ENCODE measurements around the gene LEF1.
"Not testable (repeated sequence)": the region's sequence is repeated elsewhere in the genome, so short reads cannot be mapped to it uniquely, and the experiment has no call there.

LEF1 gene

DNA sequence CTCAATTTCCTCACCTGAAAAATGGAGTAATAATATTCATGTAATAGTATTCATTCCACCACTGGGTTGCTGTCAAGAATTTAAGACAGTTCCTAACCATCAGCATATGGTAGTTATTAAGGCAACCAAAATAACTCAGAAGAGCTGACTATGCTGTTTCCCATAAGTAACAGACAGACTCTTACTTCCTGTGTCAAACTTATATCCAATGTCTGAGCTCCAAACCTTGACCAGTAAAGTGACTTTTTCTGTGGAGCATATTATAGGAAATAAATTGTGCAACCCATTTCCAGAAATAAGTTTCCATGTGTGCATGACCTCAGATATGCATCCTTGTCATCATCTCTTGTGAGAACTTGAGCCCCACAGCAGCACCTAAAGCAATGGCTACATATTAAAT is 100.3 kb downstream of the LEF1 start:
- no peaks in the 10 kb centered on the region for H3K4me1 ChIP-seq (ENCODE audit: insufficient read depth, low read length)
- H3K9ac ChIP-seq (ENCODE audit: low read depth, low read length), result no peak overlapping the region
- H3K9me3 ChIP-seq (ENCODE audit: control insufficient read depth, insufficient read depth, low read length), result no peaks in the 10 kb centered on the region
- H3K36me3 ChIP-seq (ENCODE audit: insufficient read depth, low read length), result no peaks in the 10 kb centered on the region

DNA sequence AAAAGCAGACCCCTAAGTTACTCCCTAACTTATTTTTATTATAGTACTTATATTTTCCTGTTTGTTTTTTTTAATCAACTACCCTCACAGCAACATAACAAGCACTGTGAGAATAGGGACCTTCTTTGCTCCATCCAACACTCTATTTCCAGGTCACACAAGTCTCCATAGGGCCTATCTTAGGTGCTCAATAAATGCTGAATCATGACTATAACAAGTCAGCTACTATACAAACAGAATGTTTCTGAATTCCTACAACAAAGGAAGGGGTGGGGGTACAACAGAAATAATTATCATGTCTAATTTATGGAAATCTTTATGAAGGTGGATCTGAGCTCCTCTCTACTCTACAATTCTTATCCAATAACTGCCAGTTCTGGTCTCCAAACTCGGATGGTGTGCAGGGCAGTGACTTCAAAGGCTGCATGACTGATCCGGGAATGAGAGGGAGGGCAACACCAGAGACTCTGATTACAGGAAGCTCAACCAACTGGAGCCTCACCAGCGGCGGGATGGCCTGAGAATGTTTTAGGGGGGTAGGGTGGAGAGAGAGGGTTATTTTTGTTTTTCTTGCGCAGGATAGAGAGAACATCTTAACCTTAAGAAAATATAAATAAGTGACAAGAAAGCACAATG is 107.9 kb downstream of the LEF1 start:
- H3K4me1 ChIP-seq (ENCODE audit: insufficient read depth, low read length), result no peaks in the 10 kb centered on the region
- no peaks in the 10 kb centered on the region for H3K36me3 ChIP-seq (ENCODE audit: insufficient read depth, low read length)
- no peaks in the 10 kb centered on the region for H3K9me3 ChIP-seq (ENCODE audit: control insufficient read depth, insufficient read depth, low read length)
- H3K9ac ChIP-seq (ENCODE audit: low read depth, low read length), result no peak overlapping the region

DNA sequence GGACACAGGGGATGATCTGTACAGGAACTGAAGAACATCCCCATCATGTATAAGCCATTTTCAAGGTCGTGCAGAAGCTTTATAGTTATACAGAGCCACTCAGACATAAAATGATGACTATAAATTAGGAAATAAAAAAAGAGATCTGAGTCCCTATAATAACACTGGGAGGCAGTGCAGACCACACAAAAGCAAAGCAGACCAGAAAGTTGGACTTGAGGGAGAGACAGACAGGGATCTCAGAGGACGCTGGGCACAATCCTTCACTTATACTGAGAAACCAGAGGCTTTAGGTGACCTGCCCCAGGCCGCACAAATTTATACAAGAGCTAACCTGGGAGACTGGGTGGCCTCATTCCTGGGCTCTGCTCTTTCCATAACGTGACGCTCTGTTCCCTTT is 108.6 kb downstream of the LEF1 start:
- no peaks in the 10 kb centered on the region for H3K36me3 ChIP-seq (ENCODE audit: insufficient read depth, low read length)
- no peaks in the 10 kb centered on the region for H3K9me3 ChIP-seq (ENCODE audit: control insufficient read depth, insufficient read depth, low read length)
- H3K4me1 ChIP-seq (ENCODE audit: insufficient read depth, low read length), result no peaks in the 10 kb centered on the region
- no peak overlapping the region for H3K9ac ChIP-seq (ENCODE audit: low read depth, low read length)

DNA sequence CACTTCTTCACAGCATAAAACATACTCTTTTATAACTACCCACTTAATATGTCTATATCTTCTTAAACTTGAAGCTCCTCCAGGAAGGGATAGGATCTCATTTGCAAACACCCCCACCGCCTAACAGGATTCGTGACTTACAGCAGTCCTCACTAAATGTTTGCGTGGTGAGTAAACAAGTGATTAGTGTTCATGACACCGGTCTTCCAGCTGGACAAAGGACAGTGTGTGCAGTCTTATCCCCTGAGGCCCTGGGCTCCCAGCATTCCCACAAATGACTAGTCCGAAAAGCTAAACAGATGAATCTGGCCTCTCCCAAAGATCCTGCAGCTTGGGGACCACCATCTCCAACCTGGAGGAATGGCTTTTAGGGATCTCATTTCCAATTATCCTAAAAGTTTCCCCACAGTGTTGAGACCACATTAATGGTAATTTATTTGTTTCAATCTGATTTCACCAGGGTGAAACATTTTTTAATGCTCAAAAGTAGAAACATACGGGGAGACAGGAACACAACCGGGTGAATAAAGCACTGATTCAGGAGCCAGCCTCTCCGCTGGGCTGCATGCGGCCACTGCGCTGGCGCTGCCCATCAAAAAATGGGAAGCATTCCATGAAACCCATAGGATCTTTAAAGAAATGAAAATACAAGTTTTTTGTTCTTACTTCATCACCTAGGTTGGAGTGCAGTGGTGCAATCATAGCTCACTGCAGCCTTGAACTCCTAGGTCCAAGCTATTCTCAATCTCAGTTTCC is 109.9 kb downstream of the LEF1 start:
- H3K9me3 ChIP-seq (ENCODE audit: control insufficient read depth, insufficient read depth, low read length), result no peaks in the 10 kb centered on the region
- H3K4me1 ChIP-seq (ENCODE audit: insufficient read depth, low read length), result no peaks in the 10 kb centered on the region
- H3K36me3 ChIP-seq (ENCODE audit: insufficient read depth, low read length), result no peaks in the 10 kb centered on the region
- no peak overlapping the region for H3K9ac ChIP-seq (ENCODE audit: low read depth, low read length)

DNA sequence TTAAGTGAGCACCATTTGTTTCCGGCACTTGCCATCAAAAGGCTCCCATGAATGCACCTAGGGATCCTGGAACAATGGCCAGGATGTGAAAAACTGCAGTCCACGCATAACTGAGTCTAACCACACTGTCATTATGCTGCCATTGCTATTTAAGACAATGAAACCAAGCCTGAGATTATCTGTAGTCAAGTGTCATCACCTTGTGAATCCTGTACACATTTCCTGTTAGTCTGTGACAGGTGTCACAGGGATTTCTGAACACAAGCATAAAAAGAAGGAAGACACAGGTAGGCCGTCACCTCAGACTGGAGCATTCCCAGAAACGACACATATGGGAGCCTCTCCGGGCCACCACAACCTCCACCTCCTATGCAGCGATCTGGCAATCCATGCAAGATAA is 112.3 kb downstream of the LEF1 start:
- no peaks in the 10 kb centered on the region for H3K4me1 ChIP-seq (ENCODE audit: insufficient read depth, low read length)
- no peak overlapping the region for H3K9ac ChIP-seq (ENCODE audit: low read depth, low read length)
- no peaks in the 10 kb centered on the region for H3K9me3 ChIP-seq (ENCODE audit: control insufficient read depth, insufficient read depth, low read length)
- no peaks in the 10 kb centered on the region for H3K36me3 ChIP-seq (ENCODE audit: insufficient read depth, low read length)

DNA sequence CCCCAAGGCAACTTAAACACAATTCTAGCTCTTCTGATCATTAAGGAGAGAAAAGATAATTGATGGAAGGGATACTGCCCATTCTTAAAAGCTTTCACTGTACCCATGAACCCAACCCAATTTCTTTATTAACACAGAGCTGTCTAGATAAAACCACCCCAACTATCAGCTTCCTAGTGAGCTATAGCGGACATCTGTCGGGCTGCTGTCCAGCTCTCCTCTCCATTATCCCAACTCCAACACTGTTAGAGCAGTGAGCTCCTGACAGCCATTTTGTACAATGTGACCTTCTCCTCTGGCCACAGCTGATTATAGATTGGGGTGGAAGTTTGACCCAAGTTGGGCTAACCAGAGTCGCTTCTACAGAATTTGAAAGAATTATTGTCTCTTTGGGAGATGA is 112.9 kb downstream of the LEF1 start:
- Histone ChIP-seq H3K9me3 (ENCODE audit: control insufficient read depth, insufficient read depth, low read length) (no peaks in the 10 kb centered on the region), H3K9ac (ENCODE audit: low read depth, low read length) (no peak overlapping the region), H3K4me1 (ENCODE audit: insufficient read depth, low read length) (no peaks in the 10 kb centered on the region), H3K36me3 (ENCODE audit: insufficient read depth, low read length) (no peaks in the 10 kb centered on the region)

DNA sequence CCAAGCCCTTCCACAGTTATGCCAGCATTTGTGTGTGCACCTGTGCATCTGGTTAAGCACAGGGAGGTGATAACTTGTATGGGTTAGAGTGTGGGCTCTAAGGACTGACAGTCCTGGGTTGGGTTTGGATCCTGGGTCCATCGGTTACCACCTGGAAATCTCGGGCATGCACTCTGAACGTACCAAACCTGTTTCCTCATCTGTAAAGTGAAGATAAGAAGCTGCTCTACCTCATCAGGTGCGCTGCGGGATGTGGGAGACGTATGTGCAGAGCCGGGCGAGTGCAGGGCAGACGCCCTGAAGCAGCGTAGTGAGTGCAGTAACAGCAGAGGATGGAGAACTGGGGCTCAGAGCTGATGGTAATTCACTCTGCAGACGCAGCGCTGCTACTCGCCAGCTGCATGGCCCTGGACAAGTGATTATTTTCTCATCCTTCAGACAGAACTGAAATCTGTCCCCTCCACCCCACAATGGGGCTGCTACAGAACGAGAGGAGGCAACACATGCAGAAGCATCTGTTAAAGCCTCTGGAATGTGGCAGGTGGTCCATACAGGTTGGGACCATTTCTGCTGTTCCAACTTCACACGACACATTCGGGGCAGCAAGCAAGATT is 114.6 kb downstream of the LEF1 start:
- no peak overlapping the region for H3K9ac ChIP-seq (ENCODE audit: low read depth, low read length)
- H3K9me3 ChIP-seq (ENCODE audit: control insufficient read depth, insufficient read depth, low read length), result no peaks in the 10 kb centered on the region
- no peaks in the 10 kb centered on the region for H3K36me3 ChIP-seq (ENCODE audit: insufficient read depth, low read length)
- no peaks in the 10 kb centered on the region for H3K4me1 ChIP-seq (ENCODE audit: insufficient read depth, low read length)

DNA sequence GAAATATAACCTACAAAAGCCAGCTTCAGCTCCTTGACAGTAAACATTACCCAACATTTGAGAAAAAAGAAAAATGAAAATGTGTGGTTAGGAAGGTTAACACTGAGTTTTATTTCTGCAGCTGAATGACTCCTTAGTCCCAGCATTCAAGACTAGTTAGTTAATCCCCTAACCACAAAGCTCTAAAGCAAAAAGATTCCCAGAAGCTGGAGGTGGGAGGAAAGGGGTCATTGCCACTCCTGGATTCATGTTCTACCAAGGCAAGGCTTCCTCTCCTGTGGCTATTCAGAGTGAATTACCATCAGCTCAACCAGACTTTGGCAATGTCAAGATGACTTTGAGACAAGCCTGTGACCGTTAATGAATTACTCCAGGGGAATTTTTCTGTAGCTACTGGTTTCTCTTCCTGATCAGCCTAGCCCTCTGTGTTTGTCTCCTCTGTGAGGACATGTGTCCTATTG is 115.5 kb downstream of the LEF1 start:
- Histone ChIP-seq H3K36me3 (ENCODE audit: insufficient read depth, low read length) (no peaks in the 10 kb centered on the region), H3K4me1 (ENCODE audit: insufficient read depth, low read length) (no peaks in the 10 kb centered on the region)

DNA sequence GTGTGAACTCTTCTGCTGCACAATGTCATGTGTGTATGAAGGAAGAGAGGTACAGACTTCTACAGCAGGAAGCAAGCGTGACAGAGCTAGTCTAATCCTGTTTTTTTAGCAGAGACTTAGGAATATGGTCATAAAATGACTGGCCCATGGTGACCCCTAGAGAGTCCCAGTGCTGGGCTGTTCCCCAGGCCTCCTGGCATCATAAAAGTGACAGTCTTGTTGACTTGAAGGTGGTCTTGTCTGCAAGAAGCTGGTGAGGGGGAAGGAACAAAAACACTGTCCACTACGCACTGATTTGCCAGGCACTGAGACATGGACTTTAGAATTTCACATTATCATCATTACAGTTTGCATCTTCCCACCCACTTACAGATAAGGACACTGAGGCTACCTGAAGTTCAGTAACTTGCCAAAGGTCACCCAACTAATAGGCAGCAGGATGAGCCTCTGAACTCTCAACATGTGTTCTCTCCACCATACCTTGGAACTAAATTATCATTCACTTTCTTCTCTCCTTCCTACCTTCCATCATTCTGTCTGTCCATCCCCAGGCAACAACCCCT is 116.1 kb downstream of the LEF1 start:
- Histone ChIP-seq H3K9me3 (ENCODE audit: control insufficient read depth, insufficient read depth, low read length) (no peaks in the 10 kb centered on the region), H3K9ac (ENCODE audit: low read depth, low read length) (no peak overlapping the region), H3K4me1 (ENCODE audit: insufficient read depth, low read length) (no peaks in the 10 kb centered on the region), H3K36me3 (ENCODE audit: insufficient read depth, low read length) (no peaks in the 10 kb centered on the region)

More for the DNA sequence above, 115.5 kb downstream of the LEF1 start:
- Histone ChIP-seq H3K9me3 (ENCODE audit: control insufficient read depth, insufficient read depth, low read length) (no peaks in the 10 kb centered on the region), H3K9ac (ENCODE audit: low read depth, low read length) (no peak overlapping the region)

DNA sequence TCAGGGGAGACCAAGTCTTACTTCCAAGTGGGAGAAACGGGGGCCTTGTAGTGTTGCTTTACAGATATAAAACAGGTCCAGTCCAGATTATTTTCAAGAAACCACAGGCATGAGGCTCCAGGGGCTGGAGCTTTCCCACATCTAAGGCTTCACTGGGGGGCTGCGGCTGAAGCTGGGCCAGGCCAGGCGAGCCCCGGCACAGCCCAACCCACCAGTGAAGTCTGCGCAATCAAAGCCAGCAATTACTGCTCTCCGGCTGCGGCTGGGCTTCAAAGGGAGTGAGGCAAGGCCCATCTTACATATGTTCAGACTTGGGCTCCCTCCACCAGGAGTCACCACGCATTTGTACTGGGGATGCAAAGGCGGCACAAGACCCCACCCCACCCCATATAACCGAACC is 117.4 kb downstream of the LEF1 start:
- H3K9ac ChIP-seq (ENCODE audit: low read depth, low read length), result no peak overlapping the region
- H3K9me3 ChIP-seq (ENCODE audit: control insufficient read depth, insufficient read depth, low read length), result no peaks in the 10 kb centered on the region
- no peaks in the 10 kb centered on the region for H3K36me3 ChIP-seq (ENCODE audit: insufficient read depth, low read length)
- H3K4me1 ChIP-seq (ENCODE audit: insufficient read depth, low read length), result no peaks in the 10 kb centered on the region

DNA sequence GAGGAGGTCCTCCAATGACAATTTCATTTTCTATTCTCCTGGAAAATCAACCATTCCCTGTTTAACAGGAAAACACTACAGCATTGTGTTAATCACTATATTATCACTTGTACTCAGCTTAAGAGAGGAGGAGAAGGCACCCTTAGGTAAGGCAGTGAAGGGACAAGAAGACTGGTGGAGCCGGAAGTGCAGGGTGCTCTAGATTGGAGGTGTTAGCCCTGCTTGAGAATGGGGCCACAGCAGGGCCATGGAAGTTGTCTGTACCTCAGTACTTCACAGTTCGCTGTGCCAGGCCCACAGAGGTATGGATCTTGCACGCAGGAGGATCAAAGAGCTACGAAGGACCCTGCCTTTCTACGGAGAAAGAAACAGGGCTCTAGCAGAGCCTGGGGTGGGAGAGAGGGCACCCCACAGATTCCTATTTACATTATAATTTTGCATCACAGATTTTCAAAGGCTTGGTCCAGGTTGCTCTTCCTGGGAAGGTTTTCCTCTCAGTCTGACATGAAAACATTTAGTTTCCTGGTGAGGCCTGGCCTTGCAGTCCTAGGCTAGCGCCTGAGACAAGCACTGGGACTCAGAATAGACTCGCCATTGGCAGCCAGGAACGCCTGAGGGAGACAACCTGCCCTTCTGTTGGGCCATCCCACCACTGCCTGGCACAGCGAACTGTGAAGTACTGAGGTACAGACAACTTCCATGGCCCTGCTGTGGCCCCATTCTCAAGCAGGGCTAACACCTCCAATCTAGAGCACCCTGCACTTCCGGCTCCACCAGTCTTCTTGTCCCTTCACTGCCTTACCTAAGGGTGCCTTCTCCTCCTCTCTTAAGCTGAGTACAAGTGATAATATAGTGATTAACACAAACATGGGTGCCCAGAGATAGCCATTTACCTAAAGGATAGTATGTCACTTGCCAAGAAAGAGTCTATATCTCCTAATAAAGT is 118.3 kb downstream of the LEF1 start:
- H3K36me3 ChIP-seq (ENCODE audit: insufficient read depth, low read length); H3K9me3 ChIP-seq (ENCODE audit: control insufficient read depth, insufficient read depth, low read length): not testable (repeated sequence)

DNA sequence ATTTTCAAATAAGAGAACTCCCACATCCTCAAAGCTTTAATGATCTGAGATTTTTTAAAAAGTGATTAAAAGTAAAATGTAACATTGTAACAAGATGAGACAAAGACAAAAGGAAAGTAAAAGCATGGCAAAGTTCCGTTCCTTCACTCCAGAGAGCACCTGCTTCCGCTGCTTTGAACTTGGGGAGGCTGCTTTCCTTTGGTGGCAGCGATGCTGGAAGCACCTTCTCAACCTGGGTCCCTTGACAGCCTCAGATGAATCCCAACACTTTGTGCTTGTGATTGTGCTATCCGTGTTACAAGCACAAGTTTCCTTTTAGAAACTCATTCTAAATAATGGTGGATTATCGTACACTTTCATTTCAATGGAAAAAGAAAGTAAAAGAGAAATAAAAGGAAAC is 119.3 kb downstream of the LEF1 start:
- Histone ChIP-seq H3K9ac (ENCODE audit: low read depth, low read length) (no peak overlapping the region), H3K9me3 (ENCODE audit: control insufficient read depth, insufficient read depth, low read length) (no peaks in the 10 kb centered on the region), H3K36me3 (ENCODE audit: insufficient read depth, low read length) (no peaks in the 10 kb centered on the region), H3K4me1 (ENCODE audit: insufficient read depth, low read length) (no peaks in the 10 kb centered on the region)

More for the DNA sequence above, 118.3 kb downstream of the LEF1 start:
- not testable (repeated sequence) for H3K9ac ChIP-seq (ENCODE audit: low read depth, low read length); H3K4me1 ChIP-seq (ENCODE audit: insufficient read depth, low read length)

DNA sequence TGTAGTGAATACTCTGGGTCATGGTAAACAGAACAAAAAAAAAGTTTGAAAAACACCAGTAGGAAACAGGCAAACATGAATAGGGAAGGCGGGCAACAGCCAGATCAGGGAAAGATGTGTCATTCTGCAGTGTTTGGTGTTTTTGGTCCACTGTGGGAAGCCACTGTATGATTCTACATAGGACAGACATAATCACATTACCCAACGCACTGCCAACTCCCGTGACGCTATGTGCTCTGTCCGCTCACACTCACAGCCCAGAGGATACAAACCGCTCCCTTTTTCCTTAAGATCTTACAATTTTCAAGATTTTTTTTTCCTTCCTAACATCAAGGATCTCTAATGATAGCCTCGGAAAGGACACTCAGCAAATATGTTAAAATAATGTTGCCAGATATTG is 119.7 kb downstream of the LEF1 start:
- H3K4me1 ChIP-seq (ENCODE audit: insufficient read depth, low read length), result no peaks in the 10 kb centered on the region
- H3K9ac ChIP-seq (ENCODE audit: low read depth, low read length), result no peak overlapping the region
- no peaks in the 10 kb centered on the region for H3K36me3 ChIP-seq (ENCODE audit: insufficient read depth, low read length)
- H3K9me3 ChIP-seq (ENCODE audit: control insufficient read depth, insufficient read depth, low read length), result no peaks in the 10 kb centered on the region

DNA sequence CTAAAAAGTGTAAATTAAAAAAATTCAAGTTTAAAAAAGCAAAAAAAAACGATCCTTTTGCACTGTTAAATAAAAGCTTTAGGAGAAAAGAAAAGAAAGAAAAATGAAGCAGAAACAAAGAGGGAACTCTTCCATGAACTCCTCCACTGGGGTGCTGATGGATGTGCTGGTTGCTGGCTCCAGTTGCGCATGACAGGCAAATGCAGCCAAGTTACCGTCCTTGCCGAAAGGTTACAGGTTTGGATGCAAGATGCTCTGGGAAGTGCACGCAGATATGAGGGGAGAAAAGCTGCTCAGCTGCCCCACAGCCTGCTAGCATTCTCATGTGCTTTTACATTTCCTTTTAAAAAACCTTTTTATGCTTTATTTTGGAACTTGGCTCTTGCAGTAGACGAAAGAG is 120.6 kb downstream of the LEF1 start:
- Histone ChIP-seq H3K4me1 (ENCODE audit: insufficient read depth, low read length) (no peaks in the 10 kb centered on the region), H3K9ac (ENCODE audit: low read depth, low read length) (no peak overlapping the region), H3K9me3 (ENCODE audit: control insufficient read depth, insufficient read depth, low read length) (no peaks in the 10 kb centered on the region), H3K36me3 (ENCODE audit: insufficient read depth, low read length) (no peaks in the 10 kb centered on the region)
